GM23338 (cell line): ENCODE data around the gene ABHD6.

Experiments
- CREB1 ChIP-seq: fragments of 250-450 bp; sonication (Bioruptor Pico); IDR thresholded peaks from 2 replicates; pipeline ENCODE4 v1.5.0; 2020; ENCODE audit warnings: low read depth, mild to moderate bottlenecking, moderate library complexity
- EZH2 ChIP-seq: fragments of 200-600 bp; sonication (generic); IDR thresholded peaks from one replicate; pipeline ENCODE4 v1.8.0; 2017; ENCODE audit warnings: antibody characterized with exemption, mild to moderate bottlenecking, low read depth; ENCODE audit not compliant: unreplicated experiment
- EZH2phosphoT487 ChIP-seq: fragments of 200-600 bp; sonication (generic); IDR thresholded peaks from one replicate; pipeline ENCODE4 v1.8.1; 2018; ENCODE audit warnings: antibody characterized with exemption; ENCODE audit not compliant: unreplicated experiment
- JUNB ChIP-seq: IDR thresholded peaks from one replicate; pipeline ENCODE4 v1.6.1; 2016; ENCODE audit warnings: antibody characterized with exemption; ENCODE audit not compliant: unreplicated experiment
- POLR2AphosphoS5 ChIP-seq: IDR thresholded peaks from 2 replicates; pipeline ENCODE4 v1.6.1; 2016; ENCODE audit warnings: antibody characterized with exemption, low read depth
- ZNF114 ChIP-seq: fragments of 250-450 bp; sonication (Bioruptor Pico); IDR thresholded peaks from 2 replicates; pipeline ENCODE4 v1.5.0; 2020; ENCODE audit warnings: mild to moderate bottlenecking, moderate library complexity
- ZNF331 ChIP-seq: fragments of 250-450 bp; sonication (Bioruptor Pico); IDR thresholded peaks from 2 replicates; pipeline ENCODE4 v1.5.0; 2020; ENCODE audit warnings: low read depth, mild to moderate bottlenecking, moderate library complexity
- TF ChIP-seq, protein P1 (sequence below), 2 experiments: fragments of 200-600 bp in 1 of 2; sonication (generic) in 1 of 2; conservative IDR thresholded peaks; 2 replicates each; pipeline versions ENCODE4 v1.5.1 to v1.6.1; 2016 to 2017; ENCODE audit warnings: antibody characterized with exemption in 2 of 2, low read depth in 2 of 2, mild to moderate bottlenecking in 2 of 2, moderate library complexity in 1 of 2
- TF ChIP-seq, protein P2 (sequence below): IDR thresholded peaks from one replicate; pipeline ENCODE4 v1.6.1; 2018; ENCODE audit warnings: antibody characterized with exemption; ENCODE audit not compliant: unreplicated experiment

- no peak for TF ChIP-seq POLR2AphosphoS5
- TF ChIP-seq EZH2, result no peak
- TF ChIP-seq, protein P1, sequence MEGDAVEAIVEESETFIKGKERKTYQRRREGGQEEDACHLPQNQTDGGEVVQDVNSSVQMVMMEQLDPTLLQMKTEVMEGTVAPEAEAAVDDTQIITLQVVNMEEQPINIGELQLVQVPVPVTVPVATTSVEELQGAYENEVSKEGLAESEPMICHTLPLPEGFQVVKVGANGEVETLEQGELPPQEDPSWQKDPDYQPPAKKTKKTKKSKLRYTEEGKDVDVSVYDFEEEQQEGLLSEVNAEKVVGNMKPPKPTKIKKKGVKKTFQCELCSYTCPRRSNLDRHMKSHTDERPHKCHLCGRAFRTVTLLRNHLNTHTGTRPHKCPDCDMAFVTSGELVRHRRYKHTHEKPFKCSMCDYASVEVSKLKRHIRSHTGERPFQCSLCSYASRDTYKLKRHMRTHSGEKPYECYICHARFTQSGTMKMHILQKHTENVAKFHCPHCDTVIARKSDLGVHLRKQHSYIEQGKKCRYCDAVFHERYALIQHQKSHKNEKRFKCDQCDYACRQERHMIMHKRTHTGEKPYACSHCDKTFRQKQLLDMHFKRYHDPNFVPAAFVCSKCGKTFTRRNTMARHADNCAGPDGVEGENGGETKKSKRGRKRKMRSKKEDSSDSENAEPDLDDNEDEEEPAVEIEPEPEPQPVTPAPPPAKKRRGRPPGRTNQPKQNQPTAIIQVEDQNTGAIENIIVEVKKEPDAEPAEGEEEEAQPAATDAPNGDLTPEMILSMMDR (conservative IDR thresholded peaks at IDR 0.05; ENCODE audit: low read depth in 2 of 2), result no peak
- no peak for TF ChIP-seq CREB1 (CRISPR knock-in tag)
- TF ChIP-seq ZNF331, result no peak
- no peak for TF ChIP-seq ZNF114 (CRISPR knock-in tag)
- TF ChIP-seq, protein P2, sequence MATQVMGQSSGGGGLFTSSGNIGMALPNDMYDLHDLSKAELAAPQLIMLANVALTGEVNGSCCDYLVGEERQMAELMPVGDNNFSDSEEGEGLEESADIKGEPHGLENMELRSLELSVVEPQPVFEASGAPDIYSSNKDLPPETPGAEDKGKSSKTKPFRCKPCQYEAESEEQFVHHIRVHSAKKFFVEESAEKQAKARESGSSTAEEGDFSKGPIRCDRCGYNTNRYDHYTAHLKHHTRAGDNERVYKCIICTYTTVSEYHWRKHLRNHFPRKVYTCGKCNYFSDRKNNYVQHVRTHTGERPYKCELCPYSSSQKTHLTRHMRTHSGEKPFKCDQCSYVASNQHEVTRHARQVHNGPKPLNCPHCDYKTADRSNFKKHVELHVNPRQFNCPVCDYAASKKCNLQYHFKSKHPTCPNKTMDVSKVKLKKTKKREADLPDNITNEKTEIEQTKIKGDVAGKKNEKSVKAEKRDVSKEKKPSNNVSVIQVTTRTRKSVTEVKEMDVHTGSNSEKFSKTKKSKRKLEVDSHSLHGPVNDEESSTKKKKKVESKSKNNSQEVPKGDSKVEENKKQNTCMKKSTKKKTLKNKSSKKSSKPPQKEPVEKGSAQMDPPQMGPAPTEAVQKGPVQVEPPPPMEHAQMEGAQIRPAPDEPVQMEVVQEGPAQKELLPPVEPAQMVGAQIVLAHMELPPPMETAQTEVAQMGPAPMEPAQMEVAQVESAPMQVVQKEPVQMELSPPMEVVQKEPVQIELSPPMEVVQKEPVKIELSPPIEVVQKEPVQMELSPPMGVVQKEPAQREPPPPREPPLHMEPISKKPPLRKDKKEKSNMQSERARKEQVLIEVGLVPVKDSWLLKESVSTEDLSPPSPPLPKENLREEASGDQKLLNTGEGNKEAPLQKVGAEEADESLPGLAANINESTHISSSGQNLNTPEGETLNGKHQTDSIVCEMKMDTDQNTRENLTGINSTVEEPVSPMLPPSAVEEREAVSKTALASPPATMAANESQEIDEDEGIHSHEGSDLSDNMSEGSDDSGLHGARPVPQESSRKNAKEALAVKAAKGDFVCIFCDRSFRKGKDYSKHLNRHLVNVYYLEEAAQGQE, result no peak
- TF ChIP-seq EZH2phosphoT487, result no peak
- no peak for TF ChIP-seq JUNB
Measured at GRCh38 chr3:58325525-58325992, 88.0 kb downstream of the ABHD6 start.
